ENCODE data around the gene CYSLTR1.

The CYSLTR1 gene, protein sequence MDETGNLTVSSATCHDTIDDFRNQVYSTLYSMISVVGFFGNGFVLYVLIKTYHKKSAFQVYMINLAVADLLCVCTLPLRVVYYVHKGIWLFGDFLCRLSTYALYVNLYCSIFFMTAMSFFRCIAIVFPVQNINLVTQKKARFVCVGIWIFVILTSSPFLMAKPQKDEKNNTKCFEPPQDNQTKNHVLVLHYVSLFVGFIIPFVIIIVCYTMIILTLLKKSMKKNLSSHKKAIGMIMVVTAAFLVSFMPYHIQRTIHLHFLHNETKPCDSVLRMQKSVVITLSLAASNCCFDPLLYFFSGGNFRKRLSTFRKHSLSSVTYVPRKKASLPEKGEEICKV

GRCh38 chrX:78327370-78328086 lies at the start of gene CYSLTR1:
CYSLTR1 (minus strand) TSS chrX:78327611; CDS start chrX:78273746, 53,865 bp downstream.
- in situ Hi-C loops (cut with HindIII; ENCODE audit: low sequenced_read_pairs) = no loop called here
- TF ChIP-seq CTCF (IDR thresholded peaks at IDR 0.05; ENCODE audit: low read depth, low read length, missing control alignments) = no peak
- no peak for DNase-seq (ENCODE audit: low read depth)
- no peak within 1 kb of the TSS for H3K4me3 ChIP-seq (ENCODE audit: low read depth, low read length)

- no peak for DNase-seq (ENCODE audit: low read depth)
- no peak overlapping the region for H3K4me3 ChIP-seq (ENCODE audit: low read depth, low read length)
- in situ Hi-C loops (cut with HindIII; ENCODE audit: low sequenced_read_pairs) = no loop called here
- TF ChIP-seq CTCF (IDR thresholded peaks at IDR 0.05; ENCODE audit: low read depth, low read length, missing control alignments) = no peak
Measured at GRCh38 chrX:78377186-78377585, 49.8 kb upstream of the CYSLTR1 start.

GRCh38 chrX:78375894-78376293 lies 48.5 kb upstream of the CYSLTR1 start:
- TF ChIP-seq CTCF (IDR thresholded peaks at IDR 0.05; ENCODE audit: low read depth, low read length, missing control alignments) = no peak
- in situ Hi-C loops (cut with HindIII; ENCODE audit: low sequenced_read_pairs) = no loop called here
- no peak for DNase-seq (ENCODE audit: low read depth)
- H3K4me3 ChIP-seq (ENCODE audit: low read depth, low read length) = no peak overlapping the region

DNA sequence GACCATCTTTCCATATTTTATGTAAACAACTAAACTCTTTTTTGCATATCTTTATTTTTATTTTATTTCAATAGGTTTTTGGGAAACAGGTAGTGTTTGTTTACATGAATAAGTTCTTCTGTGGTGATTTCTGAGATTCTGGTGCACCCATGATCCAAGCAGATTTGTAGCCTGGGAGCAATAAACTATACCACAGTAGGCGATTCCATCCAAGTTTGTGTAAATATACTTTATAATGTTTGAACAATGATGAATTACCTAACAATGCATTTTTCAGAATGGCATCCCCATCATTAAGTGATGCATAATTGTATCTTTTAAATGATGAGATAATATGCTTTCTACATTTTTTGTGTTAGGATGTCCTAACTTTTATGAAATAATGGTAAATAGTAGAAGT lies 39.2 kb upstream of the CYSLTR1 start:
- H3K4me3 ChIP-seq (ENCODE audit: low read depth, low read length) = no peak overlapping the region
- in situ Hi-C loops (cut with HindIII; ENCODE audit: low sequenced_read_pairs) = no loop called here
- DNase-seq (ENCODE audit: low read depth) = no peak
- no peak for TF ChIP-seq CTCF (IDR thresholded peaks at IDR 0.05; ENCODE audit: low read depth, low read length, missing control alignments)

DNA sequence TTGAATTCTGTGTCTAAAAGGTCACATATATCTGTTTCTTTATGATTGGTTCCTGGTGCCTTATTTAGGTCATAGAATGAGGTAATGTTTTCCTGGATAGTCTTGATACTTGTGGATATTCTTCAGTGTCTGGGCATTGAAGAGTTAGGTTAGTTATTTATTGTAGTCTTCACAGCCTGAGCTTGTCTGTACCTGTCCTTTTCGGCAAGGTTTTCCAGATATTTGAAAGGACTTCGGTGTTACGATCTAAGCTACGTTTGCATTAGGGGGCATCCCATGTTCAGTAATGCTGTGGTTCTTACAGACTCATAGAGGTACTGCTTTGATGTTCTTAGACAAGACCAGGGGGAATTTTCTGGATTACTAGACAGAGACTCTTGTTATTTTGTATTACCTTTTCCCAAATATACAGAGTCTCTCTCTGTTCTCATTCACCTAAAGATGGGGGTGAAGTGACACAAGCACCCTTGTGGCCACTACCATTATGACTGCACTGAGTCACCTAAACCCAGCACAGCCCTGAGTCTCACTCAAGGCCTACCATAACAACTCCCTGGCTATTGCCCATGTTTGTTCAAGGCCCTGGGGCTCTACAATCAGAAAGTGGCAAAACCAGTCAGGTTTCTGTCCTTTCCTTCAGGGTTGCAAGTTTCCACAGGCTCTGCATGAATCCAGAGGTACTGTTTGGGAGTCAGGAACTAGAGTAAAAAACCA lies 30.1 kb upstream of the CYSLTR1 start:
- no peak for DNase-seq (ENCODE audit: low read depth)
- no peak for TF ChIP-seq CTCF (IDR thresholded peaks at IDR 0.05; ENCODE audit: low read depth, low read length, missing control alignments)
- in situ Hi-C loops (cut with HindIII; ENCODE audit: low sequenced_read_pairs) = no loop called here
- H3K4me3 ChIP-seq (ENCODE audit: low read depth, low read length) = no peak overlapping the region

GRCh38 chrX:78333521-78333920 lies 6.1 kb upstream of the CYSLTR1 start:
- no peak overlapping the region for H3K4me3 ChIP-seq (ENCODE audit: low read depth, low read length)
- in situ Hi-C loops (cut with HindIII; ENCODE audit: low sequenced_read_pairs) = no loop called here
- TF ChIP-seq CTCF (IDR thresholded peaks at IDR 0.05; ENCODE audit: low read depth, low read length, missing control alignments) = no peak
- no peak for DNase-seq (ENCODE audit: low read depth)

All from astrocyte of the cerebellum (primary cell).